ENCODE results near the gene ATP5MC2.
"Not testable (repeated sequence)": the region's sequence is repeated elsewhere in the genome, so short reads cannot be mapped to it uniquely, and the experiment has no call there.

Gene ATP5MC2

DNA sequence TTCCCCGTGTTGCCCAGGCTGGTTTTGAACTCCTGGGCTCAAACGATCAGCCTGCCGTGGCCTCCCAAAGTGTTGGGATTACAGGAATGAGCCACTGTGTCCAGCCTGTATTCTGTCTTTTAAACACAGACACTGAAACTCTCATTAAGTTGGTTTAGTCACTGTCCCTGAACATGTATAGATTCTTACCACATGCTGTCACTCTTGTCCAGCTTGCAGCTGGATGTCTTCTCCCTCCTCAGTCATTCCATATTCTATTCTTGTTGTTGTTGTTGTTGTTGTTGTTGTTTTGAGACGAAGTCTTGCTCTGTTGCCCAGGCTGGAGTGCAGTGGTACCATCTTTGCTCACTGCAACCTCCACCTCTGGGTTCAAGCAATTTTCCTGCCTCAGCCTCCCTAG, 12.3 kb upstream of the ATP5MC2 start:
- no peak for DNase-seq

DNA sequence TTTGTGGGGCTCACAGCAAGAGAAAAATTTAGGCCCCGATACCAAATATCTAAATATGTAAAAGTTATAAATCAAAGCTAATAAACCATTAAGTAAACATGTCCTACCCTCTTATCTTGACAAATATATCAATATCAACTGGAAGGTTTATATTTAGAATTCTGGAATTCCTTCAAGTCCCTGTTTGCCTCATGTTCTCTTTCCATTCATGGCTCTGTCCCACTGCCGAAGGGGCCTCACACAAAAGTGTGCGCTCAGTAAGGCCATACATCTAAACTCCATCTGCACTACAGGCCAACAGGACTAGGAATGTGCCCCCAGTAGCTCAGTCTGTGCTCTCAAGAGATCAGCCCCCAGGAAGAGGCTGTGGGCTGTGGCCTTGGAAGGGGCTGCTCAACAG, 10.6 kb upstream of the ATP5MC2 start:
- no peak for DNase-seq

DNA sequence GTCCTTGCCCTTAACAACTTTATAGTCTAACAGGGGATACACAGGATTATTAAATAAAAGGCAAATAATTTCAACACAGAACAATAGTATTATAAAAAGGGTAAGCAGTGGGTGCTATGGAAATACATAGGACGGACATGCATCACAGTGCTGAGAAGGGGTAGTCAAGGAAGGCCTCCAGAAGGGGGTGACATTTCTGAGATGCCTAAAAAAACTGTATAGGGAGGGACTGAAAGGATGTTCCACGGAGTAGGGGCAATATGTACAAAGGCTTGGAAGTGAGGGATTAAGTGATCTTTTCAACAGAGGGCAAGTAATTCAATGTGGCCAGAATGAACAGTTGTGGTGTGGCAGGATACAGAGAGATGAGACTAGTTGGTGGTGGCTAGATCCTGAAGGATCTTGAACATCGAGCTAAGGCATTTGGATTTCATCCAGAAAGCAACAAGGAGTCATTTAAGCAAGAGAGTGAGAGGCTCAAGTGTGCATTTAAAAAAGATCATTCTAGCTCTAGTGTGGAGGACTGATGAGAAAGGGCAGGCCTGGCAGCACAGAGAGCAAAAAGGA, 8.9 kb upstream of the ATP5MC2 start:
- DNase-seq, result no peak

DNA sequence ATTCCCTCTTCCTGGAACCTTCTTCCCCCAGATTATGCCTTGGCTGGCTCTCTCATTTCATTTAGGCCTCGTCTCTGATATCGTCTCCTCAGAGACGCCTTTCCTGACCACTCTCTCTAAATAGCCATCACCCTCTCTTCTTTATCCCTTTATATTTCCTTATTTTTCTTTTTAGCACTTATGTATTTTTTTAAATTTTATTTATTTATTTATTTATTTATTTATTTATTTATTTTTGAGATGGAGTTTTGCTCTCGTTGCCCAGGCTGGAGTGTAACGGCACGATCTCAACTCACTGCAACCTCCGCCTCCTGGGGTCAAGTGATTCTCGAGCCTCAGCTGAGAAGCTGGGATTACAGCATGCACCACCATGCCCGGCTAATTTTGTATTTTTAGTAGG, 8.1 kb upstream of the ATP5MC2 start:
- DNase-seq, result no peak

DNA sequence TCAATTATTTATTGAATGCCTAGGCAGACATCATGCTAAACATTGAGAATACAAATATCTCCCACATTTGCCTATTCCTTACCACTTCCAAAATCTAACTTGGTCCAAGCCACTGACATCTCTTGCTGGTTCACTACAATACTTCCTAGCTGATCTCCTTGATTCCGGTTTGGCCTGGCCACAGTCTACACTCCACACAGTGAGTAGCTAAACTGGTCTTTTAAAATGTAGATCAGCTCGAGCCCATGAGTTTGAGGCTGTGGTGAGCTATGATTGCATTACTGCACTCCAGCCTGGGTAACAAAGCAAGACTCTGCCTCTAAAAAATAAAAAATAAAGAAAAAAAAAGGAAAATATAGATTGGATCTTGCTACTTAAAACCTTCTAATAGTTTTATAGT, 7.6 kb upstream of the ATP5MC2 start:
- no peak for DNase-seq

DNA sequence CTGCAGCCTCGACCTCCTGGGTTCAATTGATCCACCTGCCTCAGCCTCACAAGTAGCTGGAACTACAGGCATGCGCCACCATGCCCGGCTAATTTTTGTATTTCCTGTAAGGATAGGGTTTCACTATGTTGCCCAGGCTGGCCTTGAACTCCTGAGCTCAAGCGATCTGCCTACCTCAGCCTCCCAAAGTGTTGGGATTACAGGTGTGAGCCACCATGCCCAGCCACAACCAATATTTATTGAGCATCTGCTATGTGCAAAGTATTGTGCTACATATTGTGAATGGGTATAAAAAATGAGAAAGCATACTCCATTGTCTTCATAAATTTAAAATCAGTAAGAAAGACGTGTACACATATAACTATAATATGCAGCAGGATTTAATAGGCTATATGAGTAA, 4.2 kb upstream of the ATP5MC2 start:
- not testable (repeated sequence) for DNase-seq

DNA sequence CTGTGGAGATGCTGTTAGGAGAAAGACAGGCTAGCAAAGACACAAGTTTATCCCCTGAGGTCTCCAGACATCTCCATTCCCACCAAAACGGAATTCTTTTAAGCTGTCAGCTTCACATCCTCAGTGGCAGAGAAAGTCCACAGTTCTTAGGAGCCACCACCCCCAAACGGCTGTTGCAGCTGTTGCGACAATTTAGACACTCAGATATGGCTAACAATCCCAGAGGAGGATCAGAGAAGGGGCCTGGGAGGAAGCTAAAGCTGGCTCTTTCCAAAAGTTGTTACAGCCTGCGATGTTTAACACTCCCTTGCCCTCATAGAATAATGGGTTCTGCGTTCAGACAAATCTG, 1.9 kb upstream of the ATP5MC2 start:
- DNase-seq, result no peak

DNA sequence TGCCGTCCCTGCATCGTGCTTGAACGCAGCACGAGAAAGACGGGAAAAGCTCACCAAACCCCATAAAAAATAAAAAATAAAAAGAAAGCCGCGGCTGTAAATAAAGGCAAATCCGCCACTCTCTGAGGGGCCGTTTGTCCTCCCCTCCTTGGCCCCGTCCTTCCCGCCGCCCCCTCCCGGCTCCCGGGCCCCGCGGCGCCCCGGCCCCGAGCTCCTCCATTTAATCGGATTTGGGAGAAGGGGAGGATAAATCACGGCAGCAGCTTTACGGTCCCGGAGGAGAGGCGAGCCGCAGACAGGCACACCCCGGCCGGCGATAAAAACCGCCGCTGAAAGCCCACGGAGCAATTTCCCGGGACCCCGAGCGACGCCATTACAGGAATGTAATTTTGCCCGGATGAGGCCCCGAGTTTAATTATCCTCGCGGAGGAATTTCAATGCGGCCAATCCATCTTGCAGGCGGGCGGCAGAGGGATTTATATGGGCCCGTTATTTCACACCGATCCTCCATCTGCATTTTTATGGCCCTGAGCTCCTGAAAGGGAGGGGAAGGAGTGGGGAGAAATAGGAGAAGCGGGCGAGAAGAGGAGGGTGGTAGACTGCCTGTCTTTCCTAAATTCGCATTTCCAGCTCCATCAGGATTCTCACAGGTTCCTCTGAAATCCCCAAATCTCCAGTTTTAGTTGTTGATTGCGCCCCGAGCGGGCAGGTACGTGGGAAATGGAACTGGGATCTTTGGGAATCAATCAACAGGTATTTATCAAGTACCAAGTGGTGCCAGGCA, 1.3 kb upstream of the ATP5MC2 start:
- DNase-seq, result no peak

DNA sequence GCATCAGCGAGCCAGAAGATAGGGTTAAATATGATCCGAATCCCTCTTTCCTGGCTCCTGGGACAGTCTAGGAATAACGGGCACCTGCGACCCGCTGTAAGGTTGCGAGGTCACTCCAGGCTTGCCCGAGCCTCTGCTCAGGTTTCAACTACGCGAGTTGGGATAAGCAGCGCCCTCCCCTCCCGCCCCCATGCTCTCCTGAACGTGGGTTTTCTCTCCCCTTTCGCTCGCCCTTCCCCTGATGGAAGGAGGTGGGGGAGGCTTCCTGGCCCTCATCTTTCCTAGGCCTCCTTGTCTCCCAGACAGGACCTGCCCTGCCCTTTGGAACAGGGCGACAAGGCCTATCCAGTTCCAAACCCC, 753 bp upstream of the ATP5MC2 start:
- no peak for DNase-seq

DNA sequence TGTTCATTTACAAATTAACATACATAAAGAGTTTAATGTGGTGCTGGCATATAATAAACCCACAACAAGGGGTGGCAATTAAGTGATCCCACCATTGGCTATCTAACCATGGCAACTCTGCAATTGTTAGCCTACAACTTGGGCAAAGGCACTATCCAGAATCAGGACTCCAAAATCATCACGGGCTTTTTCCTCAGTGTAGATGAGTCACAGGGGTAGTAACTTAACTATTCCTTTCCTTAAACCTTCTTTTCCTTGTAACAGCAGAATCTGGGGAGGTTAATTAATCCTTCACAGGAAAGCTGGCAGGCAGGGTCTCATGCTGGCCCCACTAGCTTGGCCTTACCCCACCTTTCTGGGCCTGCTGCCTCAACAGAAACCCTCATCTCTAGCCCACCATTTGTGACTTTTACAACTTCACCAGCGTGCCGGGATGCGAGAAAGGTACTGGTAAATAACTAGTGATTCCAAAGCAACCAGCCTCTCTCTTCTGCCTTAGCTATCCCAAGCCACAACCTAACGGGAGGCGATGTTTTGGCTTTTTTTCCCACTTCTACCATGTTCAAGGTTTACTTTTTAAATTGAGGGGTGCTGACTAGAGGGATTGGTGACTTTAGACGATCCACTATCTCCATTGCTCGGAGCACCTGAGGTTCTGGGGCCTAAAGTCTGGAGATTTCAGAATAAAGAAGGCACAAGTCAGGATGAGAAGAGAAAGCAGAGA, 744 bp downstream of the ATP5MC2 start:
- DNase-seq, result no peak

DNA sequence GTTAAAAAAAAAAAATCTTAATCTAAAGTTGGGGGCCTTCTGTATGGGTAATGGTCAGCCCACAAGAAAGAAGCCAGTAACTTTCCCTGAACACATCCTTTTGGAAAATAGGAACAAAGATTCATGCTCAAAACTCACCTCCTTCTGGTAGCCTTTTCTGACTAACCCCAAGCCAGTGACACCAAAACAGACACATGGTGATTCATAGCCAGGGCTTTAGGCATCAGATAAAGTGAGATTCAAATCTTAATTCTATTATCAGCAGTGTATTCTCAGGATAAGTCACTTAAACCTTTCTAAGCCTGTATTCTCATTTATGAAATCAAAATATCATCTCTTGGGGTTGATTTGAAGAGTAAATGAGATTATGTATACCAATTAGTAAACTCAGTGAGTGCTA, 4.9 kb downstream of the ATP5MC2 start:
- DNase-seq, result no peak

DNA sequence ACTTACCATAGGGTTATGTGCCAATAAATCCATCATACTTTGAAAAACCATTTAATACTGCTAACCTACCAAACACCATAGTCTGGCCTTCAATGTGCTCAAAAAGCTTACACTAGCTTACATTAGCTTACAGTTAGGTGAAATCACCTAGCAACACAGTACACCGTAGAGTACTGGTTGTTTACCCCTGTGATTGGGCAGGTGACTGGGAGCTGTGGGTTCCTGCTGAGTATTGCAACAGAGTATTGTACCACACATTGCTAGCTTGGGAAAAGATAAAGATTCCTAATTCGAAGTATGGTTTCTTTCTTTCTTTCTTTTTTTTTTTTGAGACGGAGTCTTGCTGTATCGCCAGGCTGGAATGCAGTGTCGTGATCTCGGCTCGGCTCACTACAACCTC, 5.6 kb downstream of the ATP5MC2 start:
- DNase-seq, result no peak

DNA sequence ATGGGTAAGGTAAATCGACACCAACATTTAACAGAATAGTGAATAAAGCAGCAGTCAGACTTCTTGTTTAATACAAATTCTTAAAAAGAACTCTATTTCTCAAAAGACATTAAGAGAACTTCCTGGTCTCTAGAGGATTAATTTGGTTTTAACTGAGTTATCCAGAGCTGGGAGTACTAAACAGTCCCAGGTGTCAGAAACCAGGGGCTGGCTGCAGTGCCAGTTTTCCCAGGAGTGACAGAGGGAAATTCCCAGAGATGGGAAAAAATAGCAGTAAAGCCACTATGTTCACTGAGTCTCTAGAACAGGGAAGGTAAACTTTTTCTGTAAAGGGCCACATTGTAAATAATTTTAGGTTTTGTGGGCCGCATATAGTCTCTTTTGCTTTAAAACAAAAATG, 8.8 kb downstream of the ATP5MC2 start:
- no peak for DNase-seq

DNA sequence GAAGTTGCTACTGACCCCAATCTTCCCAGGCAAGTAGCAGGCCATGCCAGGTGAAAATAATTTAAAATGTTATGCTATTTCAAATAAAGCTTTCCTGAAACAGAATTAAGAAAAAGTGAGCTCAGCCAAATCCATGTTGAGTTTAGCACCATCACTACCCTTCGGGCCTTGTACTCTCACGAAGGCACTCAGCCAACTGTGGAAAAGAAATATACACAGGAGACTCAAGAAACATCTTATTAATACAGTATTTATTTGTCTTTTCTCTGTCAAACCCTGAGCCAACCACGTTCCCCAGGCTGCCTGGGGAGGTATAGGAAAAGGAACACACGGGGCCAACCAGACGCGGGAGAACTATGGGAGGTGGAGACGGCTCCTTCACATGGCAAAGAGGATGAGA, 10.9 kb downstream of the ATP5MC2 start:
- no peak for DNase-seq

DNA sequence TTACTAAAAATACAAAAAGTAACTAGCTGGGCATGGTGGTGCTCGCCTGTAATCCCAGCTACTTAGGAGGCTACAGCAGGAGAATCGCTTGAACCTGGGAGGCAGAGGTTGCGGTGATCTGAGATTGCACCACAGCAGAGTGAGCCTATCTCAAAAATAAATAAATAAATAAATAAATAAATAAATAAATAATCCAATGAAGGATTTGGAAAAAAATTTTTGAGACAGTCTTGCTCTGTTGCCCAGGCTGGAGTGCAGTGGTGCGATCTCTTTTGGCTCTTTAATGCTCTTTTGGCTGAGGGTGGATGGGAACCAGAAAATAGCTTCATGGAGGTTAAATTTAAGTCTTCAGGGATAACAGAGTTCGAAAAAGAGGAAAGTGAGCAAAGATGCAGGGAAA, 11.7 kb downstream of the ATP5MC2 start:
- DNase-seq, result no peak

DNA sequence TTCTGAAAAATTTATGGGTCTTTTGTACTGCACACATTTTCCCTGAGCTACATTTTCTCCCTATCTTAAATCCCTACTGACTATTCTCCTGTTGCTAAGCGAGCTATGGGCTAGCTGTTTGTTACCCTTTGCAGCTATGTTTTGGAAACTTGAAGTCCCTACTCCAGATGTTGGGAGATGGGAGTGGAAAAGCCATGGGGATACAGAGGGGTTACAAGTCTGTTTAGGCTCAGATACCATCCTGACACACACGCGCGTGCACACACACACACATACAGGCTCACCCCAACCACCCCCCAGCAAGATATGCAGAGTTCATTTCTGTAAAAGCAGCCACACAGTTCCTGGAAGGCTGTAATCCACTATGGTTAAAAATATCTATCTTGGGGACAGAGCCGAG, 15.8 kb downstream of the ATP5MC2 start:
- no peak for DNase-seq

DNA sequence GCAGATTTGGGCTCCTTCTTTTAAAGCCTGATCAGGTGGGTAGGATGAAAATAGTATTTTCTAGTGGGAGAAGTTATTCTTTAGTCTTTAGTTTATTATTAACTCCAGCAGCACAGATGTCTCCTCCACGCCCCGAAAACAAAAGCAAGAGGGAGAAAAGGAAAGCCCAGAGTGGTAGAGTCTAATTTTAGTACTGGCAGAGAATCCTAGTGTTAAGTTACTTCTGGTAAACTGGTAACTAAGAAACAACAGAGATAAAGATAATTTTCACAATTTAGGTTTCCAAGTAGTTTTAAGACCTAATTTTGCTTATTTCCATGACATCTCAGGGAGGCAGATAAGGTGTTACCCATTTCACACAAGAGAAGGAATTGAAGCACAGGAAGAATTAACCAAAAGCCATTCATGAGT, 16.3 kb downstream of the ATP5MC2 start:
- no peak for DNase-seq

DNA sequence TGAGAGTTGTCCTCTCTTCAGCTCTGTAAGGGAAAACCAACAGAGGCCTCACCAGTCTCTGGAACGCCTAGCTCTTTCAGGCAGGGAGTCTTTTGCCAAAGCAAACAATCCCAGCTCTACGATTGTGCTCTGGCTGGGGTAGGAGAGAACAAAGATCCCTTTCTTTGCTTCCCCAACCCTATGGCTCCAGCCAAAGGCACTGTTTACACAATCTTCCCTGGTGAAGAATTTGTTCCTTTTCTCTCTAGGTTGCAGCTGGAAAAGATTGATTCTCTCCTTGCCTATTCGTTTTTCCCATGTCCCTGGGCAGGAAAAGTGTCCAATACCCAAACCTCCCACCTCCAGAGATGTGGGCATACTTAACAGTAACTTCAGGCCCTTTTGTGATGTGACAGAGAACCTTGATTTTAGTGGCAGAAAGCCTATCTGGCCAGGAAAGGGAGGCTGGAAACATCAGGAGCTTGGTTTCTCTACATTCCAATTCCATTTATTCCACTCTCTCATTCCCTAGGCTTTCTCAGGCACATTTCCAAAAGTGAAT, 16.8 kb downstream of the ATP5MC2 start:
- no peak for DNase-seq

DNA sequence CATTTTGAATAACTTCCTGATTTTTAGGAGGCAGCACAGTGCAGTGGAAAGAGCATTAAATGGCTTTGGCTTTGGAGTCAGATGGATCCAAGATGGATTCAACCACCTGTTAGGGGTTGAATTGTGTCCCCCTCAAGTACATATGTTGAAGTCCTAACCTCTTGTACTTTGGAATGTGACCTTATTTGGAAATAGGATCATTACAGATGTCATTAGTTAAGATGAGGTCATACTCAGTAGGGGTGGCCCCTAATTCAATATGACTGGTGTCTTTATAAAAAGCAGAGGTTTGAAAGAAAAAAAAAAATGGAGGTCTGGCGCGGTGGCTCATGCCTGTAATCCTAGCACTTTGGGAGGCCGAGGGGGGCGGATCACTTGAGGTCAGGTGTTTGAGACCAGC, 18.8 kb downstream of the ATP5MC2 start:
- DNase-seq, result no peak

DNA sequence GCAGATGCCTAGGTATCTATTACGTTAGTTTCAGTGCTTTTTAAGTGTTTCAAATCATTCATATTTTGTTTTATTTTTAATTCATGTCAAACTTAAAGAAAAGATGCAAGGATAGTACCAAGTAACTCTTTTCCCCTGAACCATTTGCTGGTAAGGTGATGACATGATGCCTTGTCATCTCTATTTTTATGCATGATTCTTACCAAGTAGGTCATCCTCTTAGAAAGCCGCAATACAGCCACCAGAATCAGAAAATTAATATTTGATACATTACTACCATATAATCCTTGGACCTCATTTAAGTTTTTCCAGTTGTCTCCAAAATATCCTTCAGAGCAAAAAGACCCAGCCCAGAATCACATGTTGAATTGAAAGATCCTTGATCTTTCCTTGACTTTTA, 22.3 kb downstream of the ATP5MC2 start:
- DNase-seq, result no peak

DNA sequence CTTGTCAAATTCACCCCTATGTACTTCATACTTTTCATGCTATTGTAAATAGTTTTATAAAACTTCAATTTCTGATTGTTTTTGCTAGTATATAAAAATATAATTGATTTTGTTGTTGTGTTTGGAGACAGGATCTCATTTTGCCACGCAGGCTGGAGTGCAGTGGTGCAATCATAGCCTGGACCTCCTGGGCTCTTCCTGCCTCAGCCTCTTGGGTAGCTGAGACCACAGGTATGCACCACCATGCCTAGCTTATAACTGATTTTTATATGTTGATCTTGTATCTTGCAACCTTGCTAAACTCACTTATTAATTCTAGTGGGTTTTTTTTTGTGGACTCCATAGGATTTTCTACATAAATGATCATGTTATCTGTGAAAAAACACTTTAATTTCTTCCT, 23.5 kb downstream of the ATP5MC2 start:
- no peak for DNase-seq

DNA sequence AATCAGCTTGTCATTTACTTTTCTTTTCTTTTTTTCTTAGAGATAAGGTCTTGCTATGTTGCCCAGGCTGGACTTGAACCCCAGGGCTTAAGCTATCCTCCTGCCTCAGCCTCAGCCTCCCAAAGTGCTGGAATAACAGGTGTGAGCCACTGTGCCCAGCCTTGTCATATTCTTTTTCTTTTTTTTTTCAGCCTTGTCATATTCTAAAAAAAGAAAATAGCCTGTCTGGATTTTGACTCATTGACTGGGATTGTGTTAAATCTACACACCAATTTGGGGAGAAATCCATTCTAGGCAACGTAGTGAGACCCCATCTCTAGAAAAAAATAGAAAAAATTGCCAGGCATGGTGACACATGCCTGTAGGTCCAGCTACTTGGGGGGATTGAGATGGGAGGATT, 24.1 kb downstream of the ATP5MC2 start:
- no peak for DNase-seq

DNA sequence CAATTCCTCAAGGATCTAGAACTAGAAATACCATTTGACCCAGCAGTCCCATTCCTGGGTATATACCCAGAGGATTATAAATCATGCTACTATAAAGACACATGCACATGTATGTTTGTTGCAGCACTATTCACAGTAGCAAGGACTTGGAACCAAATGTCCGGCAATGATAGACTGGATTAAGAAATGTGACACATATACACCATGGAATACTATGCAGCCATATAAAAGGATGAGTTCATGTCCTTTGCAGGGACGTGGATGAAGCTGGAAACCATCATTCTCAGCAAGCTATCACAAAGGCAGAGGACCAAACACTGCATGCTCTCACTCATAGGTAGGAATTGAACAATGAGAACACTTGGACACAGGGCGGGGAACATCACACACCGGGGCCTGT, 29.6 kb downstream of the ATP5MC2 start:
- DNase-seq, result not testable (repeated sequence)

DNA sequence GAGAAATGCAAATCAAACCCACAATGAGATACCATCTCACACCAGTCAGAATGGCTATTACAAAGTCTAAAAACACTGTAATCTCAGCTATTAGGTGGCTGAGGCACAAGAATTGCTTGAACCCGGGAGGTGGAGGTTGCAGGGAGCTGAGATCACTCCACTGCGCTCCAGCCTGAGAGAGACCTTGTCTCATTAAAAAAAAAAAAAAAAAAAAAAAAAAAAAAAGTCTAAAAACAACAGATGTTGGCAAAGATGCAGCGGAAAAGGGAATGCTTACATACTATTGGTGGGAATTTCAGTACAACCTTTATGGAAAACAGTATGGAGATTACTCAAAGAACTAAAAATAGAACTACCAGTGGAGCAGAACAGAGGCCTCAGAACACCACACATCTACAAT, 30.7 kb downstream of the ATP5MC2 start:
- DNase-seq, result no peak
